GM23338 (cell line): Measurements from ENCODE around the gene NTM. TPM values are rescaled to one million over a fixed set of nuclear protein-coding genes. Genes with fewer than 3 reads are reported as not detected.

Source experiments
- ATAC-seq: fragments of 200-7000 bp; cut with Tn5 transposase; 3 replicates; pipeline ENCODE4 v1.9.1; 2020
- DNase-seq: peaks from one replicate; pipeline ENCODE4 v3.0.0-alpha.2; 2015; ENCODE audit warnings: low spot score
- H2AFZ ChIP-seq: fragments of 200-600 bp; sonication (generic); 2 replicates; pipeline ENCODE4 v1.8.0; 2016; ENCODE audit warnings: antibody characterized with exemption, mild to moderate bottlenecking, moderate library complexity
- H3F3A ChIP-seq: fragments of 200-600 bp; sonication (generic); replicated peaks from 2 replicates; pipeline ENCODE4 v1.8.0; 2017; ENCODE audit warnings: antibody characterized with exemption, mixed run types, low read depth
- H3K27ac ChIP-seq: fragments of 200-600 bp; sonication (generic); 2 replicates; pipeline ENCODE4 v1.6.1; 2016; ENCODE audit warnings: low read depth
- H3K27me3 ChIP-seq: fragments of 200-600 bp; sonication (generic); 2 replicates; pipeline ENCODE4 v1.8.0; 2016; ENCODE audit warnings: mild to moderate bottlenecking, mixed run types, moderate library complexity; ENCODE audit not compliant: insufficient read depth
- H3K36me3 ChIP-seq: fragments of 200-600 bp; sonication (generic); 2 replicates; pipeline ENCODE4 v1.8.0; 2016; ENCODE audit warnings: mild to moderate bottlenecking; ENCODE audit not compliant: insufficient read depth
- H3K4me1 ChIP-seq: fragments of 200-600 bp; sonication (generic); 2 replicates; pipeline ENCODE4 v1.8.0; 2016; ENCODE audit warnings: mild to moderate bottlenecking, moderate library complexity; ENCODE audit not compliant: insufficient read depth
- H3K4me2 ChIP-seq: fragments of 200-600 bp; sonication (generic); 2 replicates; pipeline ENCODE4 v1.7.1; 2017; ENCODE audit warnings: mixed run types
- H3K4me3 ChIP-seq: fragments of 200-600 bp; sonication (generic); 2 replicates; pipeline ENCODE4 v1.6.1; 2016; ENCODE audit warnings: mixed run types
- H3K79me2 ChIP-seq: fragments of 200-600 bp; sonication (generic); replicated peaks from 2 replicates; pipeline ENCODE4 v1.8.0; 2017; ENCODE audit warnings: mild to moderate bottlenecking; ENCODE audit not compliant: insufficient read depth
- H3K9me2 ChIP-seq: fragments of 200-600 bp; sonication (generic); 2 replicates; pipeline ENCODE4 v1.8.0; 2017; ENCODE audit not compliant: insufficient read depth
- H4K20me1 ChIP-seq: fragments of 200-600 bp; sonication (generic); replicated peaks from 2 replicates; pipeline ENCODE4 v1.8.0; 2017; ENCODE audit warnings: mild to moderate bottlenecking; ENCODE audit not compliant: insufficient read depth
- H3K27ac Mint-ChIP-seq: 2 replicates; pipeline ENCODE4 v1.8.0; 2020; ENCODE audit warnings: inconsistent platforms, mild to moderate bottlenecking, moderate library complexity, mixed read lengths
- H3K27me3 Mint-ChIP-seq: 3 replicates; pipeline ENCODE4 v1.8.0; 2022; ENCODE audit warnings: low read depth, mild to moderate bottlenecking, moderate library complexity, mixed read lengths, inconsistent platforms; ENCODE audit not compliant: insufficient read depth, poor library complexity
- H3K36me3 Mint-ChIP-seq: 3 replicates; pipeline ENCODE4 v1.8.0; 2021; ENCODE audit warnings: low read depth, mild to moderate bottlenecking, inconsistent platforms, moderate library complexity, mixed read lengths
- H3K4me1 Mint-ChIP-seq: 3 replicates; pipeline ENCODE4 v1.8.0; 2020; ENCODE audit warnings: mild to moderate bottlenecking, inconsistent platforms, mixed read lengths
- H3K4me3 Mint-ChIP-seq: 3 replicates; pipeline ENCODE4 v1.8.0; 2021; ENCODE audit warnings: moderate library complexity, mild to moderate bottlenecking, inconsistent platforms, mixed read lengths
- H3K9me3 Mint-ChIP-seq: 3 replicates; pipeline ENCODE4 v1.8.0; 2020; ENCODE audit warnings: moderate library complexity, mild to moderate bottlenecking, inconsistent platforms, mixed read lengths
- CREB1 ChIP-seq: fragments of 250-450 bp; sonication (Bioruptor Pico); IDR thresholded peaks from 2 replicates; pipeline ENCODE4 v1.5.0; 2020; ENCODE audit warnings: low read depth, mild to moderate bottlenecking, moderate library complexity
- ETS1 ChIP-seq: IDR thresholded peaks from 2 replicates; pipeline ENCODE4 v1.6.1; 2016; ENCODE audit warnings: antibody characterized with exemption
- EZH2 ChIP-seq: fragments of 200-600 bp; sonication (generic); IDR thresholded peaks from one replicate; pipeline ENCODE4 v1.8.0; 2017; ENCODE audit warnings: antibody characterized with exemption, mild to moderate bottlenecking, low read depth; ENCODE audit not compliant: unreplicated experiment
- EZH2phosphoT487 ChIP-seq: fragments of 200-600 bp; sonication (generic); IDR thresholded peaks from one replicate; pipeline ENCODE4 v1.8.1; 2018; ENCODE audit warnings: antibody characterized with exemption; ENCODE audit not compliant: unreplicated experiment
- JUNB ChIP-seq: IDR thresholded peaks from one replicate; pipeline ENCODE4 v1.6.1; 2016; ENCODE audit warnings: antibody characterized with exemption; ENCODE audit not compliant: unreplicated experiment
- REST ChIP-seq: IDR thresholded peaks from one replicate; pipeline ENCODE4 v1.6.1; 2018; ENCODE audit warnings: antibody characterized with exemption; ENCODE audit not compliant: unreplicated experiment
- STAT1 ChIP-seq: IDR thresholded peaks from one replicate; pipeline ENCODE4 v1.6.1; 2016; ENCODE audit warnings: antibody characterized with exemption; ENCODE audit not compliant: unreplicated experiment
- ZNF114 ChIP-seq: fragments of 250-450 bp; sonication (Bioruptor Pico); IDR thresholded peaks from 2 replicates; pipeline ENCODE4 v1.5.0; 2020; ENCODE audit warnings: mild to moderate bottlenecking, moderate library complexity
- ZNF331 ChIP-seq: fragments of 250-450 bp; sonication (Bioruptor Pico); IDR thresholded peaks from 2 replicates; pipeline ENCODE4 v1.5.0; 2020; ENCODE audit warnings: low read depth, mild to moderate bottlenecking, moderate library complexity
- ZNF462 ChIP-seq: fragments of 250-450 bp; sonication (Bioruptor Pico); IDR thresholded peaks from 2 replicates; pipeline ENCODE4 v1.5.0; 2020; ENCODE audit warnings: mild to moderate bottlenecking, moderate library complexity
- polyA plus RNA-seq: library from polyadenylated mRNA; unstranded; fragments of >200 nt; fragmentation: Nextera tagmentation; extraction: Ambion mirVana; gene quantifications from 2 replicates; pipeline ENCODE4 v1.2.1, GENCODE V29; 2016
- total RNA-seq: library from RNA; depleted of rRNA; stranded (reverse); fragments of >200 nt; shearing (Covaris generic); gene quantifications from 2 replicates; pipeline ENCODE4 v1.2.3, GENCODE V29; 2014

The NTM gene
- total and polyA plus RNA-seq, 2 experiments from 2014 or later: 10.6 to 14.6 TPM

- no peak for TF ChIP-seq EZH2phosphoT487
- TF ChIP-seq STAT1: no peak
- TF ChIP-seq ZNF331 (CRISPR knock-in tag): no peak
- TF ChIP-seq CREB1 (CRISPR knock-in tag): no peak
- TF ChIP-seq REST: no peak
- no peak for TF ChIP-seq ZNF462 (CRISPR knock-in tag)
- TF ChIP-seq JUNB: no peak
- TF ChIP-seq ZNF114 (CRISPR knock-in tag): no peak
- no peak for TF ChIP-seq ETS1
- no peak for TF ChIP-seq EZH2
- Histone ChIP-seq H3K27ac (no peak overlapping the region), H2AFZ (no peak overlapping the region), H3K79me2 (no peaks in the 10 kb centered on the region), H3K4me2 (no peak overlapping the region), H3K36me3 (no peaks in the 10 kb centered on the region), H3K4me3 (no peak overlapping the region), H4K20me1 (no peaks in the 10 kb centered on the region; the same call in 1 of the 2 replicates), H3K4me1 (no peaks in the 10 kb centered on the region), H3K9me2 (no peaks in the 10 kb centered on the region), H3K27me3 (no peaks in the 10 kb centered on the region), H3F3A (no peaks in the 10 kb centered on the region)
- Mint-ChIP-seq H3K4me1 (peaks cover 9% of the 10 kb centered on the region), H3K4me3 (no peak overlapping the region), H3K27me3 (no peaks in the 10 kb centered on the region), H3K27ac (no peak overlapping the region), H3K9me3 (no peaks in the 10 kb centered on the region), H3K36me3 (no peaks in the 10 kb centered on the region)
- no peak for ATAC-seq
- DNase-seq: no peak
Measured at GRCh38 chr11:131790586-131790985, 420.2 kb downstream of the NTM start.
